HG03520 (cell line): ENCODE measurements around the gene CPVL.

ENCODE experiments used
- ATAC-seq: cut with Tn5 transposase; IDR thresholded peaks from one replicate; pipeline ENCODE4 v1.9.1; 2021; ENCODE audit warnings: mild to moderate bottlenecking, moderate library complexity; ENCODE audit not compliant: unreplicated experiment

Gene CPVL

DNA sequence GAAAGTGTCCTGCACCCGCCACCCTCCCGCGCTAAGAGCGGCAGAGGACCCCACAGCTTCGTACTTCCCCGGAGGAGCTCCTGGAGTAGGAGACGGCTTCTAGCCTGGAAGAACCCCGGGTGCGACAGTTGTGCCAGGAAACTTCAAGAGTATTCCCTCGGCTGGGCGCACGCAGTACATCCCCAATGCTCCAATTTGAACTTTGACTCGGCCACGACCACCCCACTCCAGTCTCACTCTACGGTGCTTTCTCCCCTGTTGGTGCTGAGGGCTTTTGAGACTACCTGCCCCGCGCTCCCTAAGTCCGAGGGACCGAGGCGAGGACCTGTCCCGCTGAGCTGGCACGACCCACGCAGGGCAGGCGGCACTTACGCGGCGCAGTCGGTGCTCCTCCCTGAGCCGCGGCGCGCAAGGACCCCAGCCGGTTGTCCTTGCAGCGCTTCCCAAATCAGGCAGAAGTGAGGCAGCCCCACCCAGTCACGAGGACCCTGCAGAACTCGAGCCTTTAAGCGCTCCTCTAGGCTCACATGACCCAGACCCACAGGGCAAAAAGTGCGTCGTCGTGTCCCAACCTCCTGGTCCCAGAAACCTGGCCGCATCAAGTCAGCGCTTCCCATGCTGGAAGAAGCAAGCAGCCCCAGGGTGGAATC is at the start of gene CPVL:
Gene CPVL (minus strand): TSS at position 481 of the 650 bp plus-strand sequence. CDS start 25,476 bp downstream, outside the sequence.
- ATAC-seq = no peak

DNA sequence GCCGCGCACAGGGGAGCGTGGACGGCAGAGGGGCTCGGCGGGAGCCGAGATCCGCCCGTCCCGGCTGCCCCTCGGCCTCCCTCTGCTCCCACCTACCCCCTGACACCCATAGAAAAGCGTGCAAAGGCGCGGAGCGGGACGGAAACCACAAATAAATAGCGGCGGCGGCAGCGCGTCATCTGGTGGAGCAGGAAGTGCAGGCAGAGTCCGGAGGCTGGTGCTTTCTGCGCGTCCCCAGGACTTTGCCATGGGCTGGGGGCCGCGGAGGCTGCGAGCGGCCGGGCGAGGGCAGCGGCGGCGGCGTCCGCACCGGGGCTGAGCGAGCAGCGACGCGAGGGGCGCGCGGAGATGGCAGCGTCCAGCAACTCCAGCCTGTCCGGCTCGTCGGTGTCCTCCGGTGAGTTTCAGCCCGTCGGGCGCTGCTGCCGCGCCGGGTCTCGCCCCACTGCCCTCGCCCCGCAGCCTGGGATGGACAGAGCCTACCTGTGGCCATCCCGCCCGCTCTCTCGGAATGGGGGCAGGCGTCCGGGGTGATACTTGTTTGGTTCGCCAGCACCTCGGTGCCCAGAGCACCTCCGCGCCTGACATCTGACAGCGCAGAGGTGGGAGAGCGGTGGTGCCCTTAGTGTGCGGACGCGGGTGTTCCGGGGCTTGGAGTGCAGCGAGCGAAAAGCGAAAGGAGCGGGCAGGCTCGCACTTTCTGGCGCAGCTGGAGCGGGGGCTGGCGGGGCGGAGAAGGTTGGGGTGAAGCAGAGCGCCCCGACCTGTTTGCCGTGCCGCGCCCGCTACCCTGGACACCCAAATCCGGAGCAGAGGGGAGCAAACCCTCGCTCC is 48.5 kb upstream of the CPVL start, which contains the start of gene CHN2:
Gene CHN2 (plus strand): TSS at position 182 of the 834 bp plus-strand sequence.
- ATAC-seq = no peak

DNA sequence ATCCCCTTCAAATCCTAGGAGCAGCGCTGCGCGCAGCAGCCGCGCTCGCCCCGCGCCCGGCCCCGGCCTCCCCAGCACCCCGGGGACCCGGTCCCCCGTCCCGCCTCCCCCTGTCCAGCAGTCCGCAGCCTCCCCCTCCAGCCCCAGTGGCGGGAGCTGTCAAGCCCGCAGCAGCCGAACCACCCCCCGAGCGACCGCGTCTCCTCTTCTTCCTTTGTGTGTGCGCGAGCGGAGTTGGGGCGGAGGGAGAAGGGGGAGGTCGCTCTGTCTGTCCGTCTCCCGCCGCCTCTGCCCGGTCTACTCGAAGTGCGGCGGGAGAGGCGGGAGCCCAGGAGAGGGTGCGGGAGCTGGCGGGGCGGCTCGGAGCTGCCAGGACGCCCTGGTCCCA is 47.9 kb upstream of the CPVL start:
- ATAC-seq = no peak

DNA sequence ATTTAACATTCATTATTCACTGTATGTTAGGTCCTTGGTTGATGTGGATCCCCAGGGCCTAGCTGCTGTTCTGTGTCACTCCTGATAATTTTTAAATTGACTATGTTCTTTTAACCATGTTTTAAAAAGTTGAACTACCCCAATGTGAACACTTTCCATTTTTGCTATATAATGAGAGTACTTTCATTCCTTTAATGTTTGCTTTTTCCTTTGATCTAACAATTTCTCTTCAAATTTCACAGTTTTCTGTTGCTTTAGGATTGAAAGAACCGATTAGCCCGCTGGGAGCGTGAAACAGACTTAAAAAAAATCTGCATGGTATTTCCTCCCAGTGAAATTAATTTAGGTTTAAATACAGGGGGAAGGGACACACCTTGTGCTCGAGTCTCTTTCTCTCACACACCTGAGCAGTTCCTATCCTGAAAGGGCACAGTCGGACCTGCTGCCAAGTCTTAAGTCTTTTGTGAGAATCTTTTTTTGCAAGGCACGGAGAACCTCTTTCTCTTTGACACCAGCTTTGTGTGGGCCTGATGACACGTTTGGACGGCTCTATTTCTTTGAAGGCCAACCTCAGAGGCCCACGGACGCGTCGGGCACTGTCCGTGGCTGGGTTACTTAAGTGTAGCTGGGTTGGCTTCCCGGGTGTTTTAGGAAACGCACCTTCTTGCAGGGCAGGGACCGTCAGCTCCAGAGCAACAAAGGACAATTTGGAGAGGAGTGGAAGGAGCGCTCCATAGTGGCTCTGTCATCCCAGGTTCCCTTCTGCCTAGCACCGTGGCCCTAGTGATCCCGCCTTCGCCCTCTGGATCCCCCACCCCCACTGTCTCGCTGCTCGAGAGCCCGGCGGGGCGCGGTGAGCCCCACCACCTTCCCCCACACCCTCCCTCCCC is 47.2 kb upstream of the CPVL start:
- ATAC-seq = no peak

DNA sequence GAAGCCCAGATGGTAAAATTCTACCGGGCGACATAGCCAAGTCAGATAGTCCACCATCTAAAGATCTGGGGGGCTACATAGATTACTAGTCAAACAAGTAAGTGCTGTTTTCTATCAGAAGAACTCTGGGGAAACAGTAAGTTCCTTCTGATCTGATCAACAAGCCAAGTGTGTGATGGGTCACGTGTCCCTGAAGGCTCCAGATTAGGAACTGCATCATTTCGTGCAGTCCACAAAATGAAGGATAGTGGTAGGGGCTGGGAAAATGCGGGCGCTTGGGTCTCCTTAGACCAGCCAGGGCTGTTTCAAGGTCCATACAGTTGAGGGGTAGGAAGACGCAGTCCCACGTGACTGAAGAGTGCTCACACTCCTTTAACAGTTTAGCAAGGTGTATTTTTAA is 46.5 kb upstream of the CPVL start:
- ATAC-seq = no peak

DNA sequence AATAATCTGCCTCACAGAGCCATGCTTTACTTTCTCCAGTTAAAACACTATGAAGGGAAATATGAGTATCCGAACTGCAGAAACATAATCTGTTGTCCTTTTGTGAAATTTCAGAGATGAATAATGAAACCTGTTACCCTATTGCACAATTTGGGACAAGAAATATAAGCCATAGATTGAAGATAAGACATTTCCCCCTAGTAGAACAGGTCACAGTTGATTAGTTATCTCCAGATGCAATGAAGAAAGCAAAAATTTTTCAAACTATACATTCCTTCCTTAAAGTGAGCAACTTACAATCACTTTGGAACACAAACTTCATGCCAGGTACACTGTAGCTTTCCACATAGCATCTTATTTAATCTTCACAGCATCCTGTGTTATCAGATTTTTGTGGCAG is 46.0 kb upstream of the CPVL start:
- ATAC-seq = no peak

DNA sequence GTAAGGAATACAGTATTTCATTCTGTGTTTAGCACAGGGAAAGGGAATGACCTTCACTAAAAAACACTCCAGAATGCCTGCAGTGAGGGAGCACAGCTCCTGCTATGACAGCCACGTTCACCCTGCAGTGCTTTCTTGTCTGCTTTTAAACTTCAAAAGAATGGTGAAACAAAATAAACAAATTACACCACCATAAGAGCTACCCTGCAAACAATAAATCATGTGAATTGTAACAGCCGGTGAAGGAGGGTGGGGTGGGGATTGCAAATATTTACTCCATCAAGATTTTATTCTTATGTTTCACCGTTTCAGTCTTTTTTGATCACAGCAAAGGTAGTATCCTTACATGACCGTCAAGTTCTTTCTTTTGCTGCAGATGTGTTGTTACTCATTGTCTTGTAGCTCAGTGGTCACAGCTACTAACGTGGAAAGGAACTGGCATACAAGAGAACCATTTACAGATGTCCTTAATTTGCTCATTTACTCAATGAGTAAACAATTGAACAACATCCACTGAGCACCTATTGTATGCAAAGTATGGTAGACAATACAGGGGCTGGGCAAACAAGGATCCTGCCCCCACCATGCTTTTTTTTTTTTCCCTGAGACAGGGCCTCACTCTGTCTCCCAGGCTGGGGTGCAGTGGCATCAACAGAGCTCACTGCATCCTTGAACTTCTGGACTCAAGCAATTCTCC is 44.2 kb upstream of the CPVL start:
- no peak for ATAC-seq

DNA sequence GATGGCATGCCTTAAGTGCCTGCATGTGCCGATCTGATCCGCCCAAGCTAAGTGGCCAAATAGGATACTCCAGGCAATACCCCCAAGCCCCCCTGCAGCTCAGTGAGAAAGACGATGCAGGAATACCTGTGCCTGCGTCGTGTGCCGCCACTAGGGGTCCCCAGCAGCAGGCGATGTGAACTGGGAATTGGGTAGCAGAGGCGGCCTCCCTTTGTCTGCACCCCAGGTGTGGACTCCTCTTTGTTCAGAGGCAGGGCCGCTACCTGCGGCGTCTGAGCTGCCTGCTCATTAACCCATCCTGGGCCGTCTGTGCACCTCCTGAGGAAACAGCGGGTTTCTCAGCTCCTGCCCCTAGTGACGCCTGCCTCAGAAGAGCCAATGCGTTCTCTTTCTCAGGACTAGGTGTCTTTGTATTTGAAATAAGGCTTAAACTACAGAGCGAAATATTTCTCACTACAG is 43.4 kb upstream of the CPVL start:
- ATAC-seq = peak; percentile 51

DNA sequence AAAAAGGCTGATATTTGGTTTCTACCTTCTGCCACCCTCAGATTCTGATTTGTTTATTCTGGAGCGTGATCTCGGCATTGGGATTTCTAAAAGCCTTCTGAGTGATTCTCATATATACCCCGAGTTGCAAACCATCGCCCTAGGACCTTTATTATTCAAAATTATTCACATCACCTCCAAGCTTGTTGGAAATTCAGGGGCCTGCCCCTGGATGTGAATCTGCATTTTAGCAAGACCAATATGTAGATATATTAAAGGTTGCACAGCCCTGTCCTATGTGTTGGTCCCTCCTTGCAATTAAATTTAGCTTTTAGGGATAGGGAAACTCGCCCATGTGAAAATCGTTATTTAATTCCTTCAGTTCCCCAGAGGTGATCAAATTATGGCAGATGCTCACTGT is 39.3 kb upstream of the CPVL start:
- ATAC-seq = no peak

DNA sequence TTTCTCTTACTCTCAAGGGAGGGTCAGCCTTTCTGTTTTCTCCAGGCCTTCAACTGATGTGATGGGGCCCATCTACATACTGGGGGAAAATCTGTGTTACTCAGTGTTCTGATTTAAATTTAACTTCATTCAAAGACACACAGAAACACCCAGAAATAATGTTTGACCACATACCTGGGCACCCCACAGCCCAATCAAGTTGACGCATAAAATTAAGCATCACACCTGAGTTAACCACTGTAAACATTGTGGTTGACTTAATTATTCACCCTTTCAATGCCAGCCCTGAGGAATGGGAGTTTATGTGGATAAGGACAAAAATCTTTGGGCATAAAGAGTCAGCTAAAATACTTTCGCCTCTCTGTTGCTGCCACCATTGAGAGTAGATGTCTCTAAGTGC is 38.3 kb upstream of the CPVL start:
- no peak for ATAC-seq

DNA sequence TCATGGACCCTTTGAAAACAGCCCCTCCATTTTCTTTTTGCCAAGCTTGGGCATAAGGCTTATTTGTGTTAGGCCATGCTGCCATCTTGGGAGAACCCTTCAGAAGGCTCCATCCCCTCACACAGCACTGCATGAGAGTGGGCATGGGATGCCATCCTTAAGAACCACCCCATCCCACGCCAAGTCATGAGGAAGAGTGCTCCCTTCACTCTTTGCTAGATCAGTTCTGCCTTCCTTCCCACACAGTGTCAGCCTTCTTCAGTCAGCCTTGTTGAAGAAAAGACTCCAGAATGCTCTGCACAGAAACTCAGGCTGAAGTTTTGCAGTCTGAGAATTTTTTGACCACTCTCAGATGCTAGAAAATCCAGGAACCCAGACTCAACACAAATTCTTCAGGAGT is 32.8 kb upstream of the CPVL start:
- ATAC-seq = no peak

DNA sequence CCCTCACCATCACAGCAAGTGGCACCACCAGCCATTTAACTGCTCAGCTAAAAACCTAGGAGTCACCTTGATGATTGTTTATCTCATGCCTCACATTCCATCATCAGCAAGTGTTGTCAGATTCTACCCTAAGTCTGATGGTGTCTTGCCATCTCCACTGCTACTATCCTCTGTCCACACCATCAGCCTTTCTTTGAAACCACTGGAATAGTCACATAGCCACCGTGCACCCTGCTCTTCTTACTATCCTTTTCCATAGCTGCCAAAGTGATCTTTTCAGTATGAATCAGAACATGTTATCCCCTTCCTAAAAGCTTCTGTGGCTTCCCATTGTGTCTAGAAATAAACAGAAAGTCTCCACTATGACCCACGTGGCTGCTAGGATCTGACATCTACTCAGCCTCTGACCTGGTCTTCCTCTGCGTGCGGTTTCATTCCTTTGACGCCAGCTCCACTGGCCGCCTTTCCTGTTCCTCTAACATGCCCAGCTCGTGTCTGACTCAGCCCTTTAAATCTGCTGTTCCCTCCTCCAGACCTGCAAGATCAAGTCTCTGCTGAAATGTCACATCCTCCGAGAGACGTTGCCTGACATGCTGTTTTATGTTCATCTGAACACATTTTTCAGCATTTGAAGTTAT is 31.7 kb upstream of the CPVL start:
- ATAC-seq = no peak

DNA sequence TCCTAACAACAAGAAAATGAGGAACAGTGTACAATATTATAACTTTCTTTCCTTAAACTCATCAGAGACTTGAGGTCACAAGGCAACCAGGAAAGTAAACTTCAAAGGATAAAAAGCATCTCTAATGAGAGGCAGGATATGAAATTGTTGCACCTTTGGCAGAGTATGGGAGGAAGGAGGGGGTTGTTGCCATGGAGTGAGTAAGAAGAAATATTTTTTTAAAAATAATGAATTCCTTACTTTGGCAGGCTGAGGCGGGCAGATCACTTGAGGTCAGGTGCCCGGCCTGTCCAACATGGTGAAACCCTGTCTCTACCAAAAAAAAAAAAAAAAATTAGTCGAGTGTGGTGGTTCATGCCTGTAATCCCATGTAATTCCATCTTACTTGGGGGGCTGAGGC is 27.1 kb upstream of the CPVL start:
- no peak for ATAC-seq

DNA sequence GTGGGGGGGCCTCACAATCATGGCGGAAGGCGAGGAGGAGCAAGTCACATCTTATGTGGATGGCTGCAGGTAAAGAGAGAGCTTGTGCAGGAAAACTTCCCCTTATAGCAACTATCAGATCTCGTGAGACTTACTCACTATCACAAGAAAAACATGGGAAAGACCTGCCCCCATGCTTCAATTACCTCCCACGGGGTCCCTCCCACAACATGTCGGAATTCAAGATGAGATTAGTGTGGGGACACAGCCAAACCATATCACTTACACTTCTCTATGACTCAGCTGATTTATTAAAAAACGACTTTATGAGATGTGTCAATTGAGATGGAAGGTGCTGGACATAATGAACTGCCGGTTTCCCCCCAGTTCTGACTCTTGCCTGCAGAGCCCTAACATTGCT is 24.4 kb upstream of the CPVL start:
- ATAC-seq = no peak

DNA sequence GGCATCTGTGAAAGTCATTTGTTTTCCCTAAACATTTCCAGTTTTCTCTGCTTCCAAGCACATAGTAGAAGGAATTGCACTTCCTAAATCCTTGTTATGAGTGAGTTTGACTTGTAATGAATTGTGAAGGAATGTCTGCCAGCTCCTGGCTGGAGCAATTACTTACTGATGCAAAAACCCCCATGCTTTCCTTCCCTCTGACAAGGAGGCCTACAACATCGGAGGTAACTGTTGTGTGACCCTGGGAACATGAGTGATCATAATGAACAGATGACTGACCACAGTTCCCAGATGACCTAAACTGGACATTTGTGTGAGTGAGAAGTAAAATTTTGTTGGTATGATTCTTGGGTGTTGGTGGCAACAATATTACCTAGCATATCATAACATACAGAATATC is 21.4 kb upstream of the CPVL start:
- ATAC-seq = no peak

DNA sequence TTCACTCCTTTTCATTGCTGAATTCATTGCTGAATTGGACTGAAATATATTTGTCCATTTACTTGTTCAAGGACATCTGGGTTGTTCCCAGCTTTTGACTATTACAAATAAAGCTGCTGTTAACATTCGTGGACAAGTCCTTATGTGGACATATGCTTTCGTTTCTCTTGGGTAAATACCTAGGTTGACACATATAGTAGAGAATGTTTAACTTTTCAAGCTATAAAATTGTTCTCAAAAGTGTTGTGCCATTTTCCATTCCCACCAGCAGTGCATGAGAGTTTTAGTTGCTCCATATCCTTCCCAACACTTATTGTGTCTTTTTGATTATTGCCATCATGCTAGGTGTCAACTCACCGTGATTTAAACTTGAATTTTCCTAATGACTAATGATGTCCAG is 17.5 kb upstream of the CPVL start:
- no peak for ATAC-seq

DNA sequence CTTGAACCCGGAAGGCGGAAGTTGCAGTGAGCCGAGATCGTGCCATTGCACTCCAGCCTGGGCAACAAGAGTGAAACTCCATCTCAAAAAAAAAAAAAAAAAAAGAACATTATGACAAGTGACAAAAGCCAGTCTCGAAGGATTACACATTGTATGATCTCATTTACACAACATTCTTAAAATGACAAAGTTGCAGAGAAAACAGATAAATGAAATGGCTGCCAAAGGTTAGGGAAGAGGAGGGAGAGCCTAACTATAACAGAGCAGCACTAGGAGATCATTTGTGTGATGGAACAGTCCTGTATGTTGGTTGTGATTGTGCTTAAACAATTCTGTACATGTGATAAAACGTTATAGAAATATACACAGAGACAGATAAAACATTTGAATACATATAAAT is 16.2 kb upstream of the CPVL start:
- no peak for ATAC-seq

DNA sequence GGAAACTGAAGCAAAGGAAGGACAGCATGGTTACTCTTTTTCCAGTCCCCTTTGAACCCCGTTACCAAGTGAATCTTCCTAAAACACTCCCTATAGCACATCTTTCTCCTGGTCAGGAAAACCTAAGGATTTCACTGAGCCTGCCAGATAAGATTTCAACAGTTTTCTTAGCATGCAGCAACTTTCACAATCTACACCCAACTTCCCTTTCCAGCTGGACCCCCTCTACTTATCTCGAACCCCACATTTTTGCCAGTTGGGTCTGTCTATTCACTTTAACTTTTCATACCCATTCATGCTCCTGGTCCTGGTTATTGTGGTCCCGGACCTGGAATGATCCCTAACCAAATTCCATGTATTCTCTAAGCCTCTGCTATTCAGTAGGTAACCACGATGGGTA is 14.9 kb upstream of the CPVL start:
- ATAC-seq = no peak

DNA sequence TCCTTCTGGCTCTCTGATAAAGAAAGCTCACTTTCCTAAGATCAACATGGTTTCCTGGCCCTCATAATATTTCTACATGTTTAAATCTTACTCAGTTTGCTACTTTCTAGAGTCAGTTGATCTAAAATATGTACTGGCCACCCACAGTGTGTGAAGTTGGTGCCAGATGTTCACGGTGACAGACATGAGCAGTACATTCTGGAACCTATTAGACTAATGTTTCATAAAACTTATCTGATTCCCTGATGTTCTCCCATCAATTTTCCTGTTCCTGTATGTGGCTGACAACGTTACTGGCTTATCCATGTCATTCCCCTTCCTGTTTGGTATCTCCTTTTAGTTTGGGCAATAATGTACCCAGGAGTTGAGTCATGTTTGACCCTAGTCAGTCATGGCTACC is 13.7 kb upstream of the CPVL start:
- no peak for ATAC-seq

DNA sequence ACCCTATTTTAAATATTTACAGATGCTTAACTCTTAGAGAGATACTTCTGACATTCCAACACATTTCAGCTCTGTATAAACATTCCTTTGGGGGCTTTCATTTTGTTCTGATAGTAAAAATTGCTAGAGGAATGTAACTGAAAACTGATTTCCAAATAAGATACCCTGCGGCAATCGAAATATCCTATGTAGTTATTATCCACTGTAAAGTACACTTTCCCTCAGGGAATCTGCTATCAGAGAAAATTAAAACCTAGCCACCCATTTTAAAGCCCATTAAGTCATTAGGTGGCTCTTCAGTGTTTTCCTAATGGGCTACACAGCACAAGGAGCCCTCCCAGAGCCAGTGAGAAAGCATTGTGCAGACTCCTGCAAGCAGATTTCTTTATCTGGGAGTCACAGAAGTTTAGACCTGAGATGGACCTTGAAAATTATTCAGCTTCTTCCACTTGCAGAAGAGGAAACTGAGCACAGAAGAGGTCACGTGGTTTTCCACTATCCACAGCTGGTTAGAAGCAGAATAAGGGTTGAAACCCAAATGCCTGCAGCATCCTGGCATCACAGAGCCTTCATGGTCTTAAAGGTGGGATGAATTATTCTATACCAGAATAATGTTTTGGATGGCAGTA is 12.6 kb upstream of the CPVL start:
- ATAC-seq = no peak
